Muscle layer of duodenum (tissue), 2 donors: Measurements from ENCODE around the gene IKZF4.

Source experiments
- H3K27ac ChIP-seq: one replicate; pipeline ENCODE4 v1.7.0; 2013; ENCODE audit warnings: mild to moderate bottlenecking, low read length
- H3K27me3 ChIP-seq: one replicate; pipeline ENCODE4 v1.7.0; 2013; ENCODE audit warnings: low read depth, mild to moderate bottlenecking, control low read depth, low read length
- H3K36me3 ChIP-seq, 2 donors: one replicate each; pipeline ENCODE4 v1.7.0; 2013; ENCODE audit warnings: low read length in 2 of 2, control low read depth in 1 of 2, mild to moderate bottlenecking in 1 of 2; ENCODE audit not compliant: insufficient read depth in 2 of 2, control insufficient read depth in 1 of 2
- H3K4me1 ChIP-seq, 2 donors: one replicate each; pipeline ENCODE4 v1.7.0; 2013; ENCODE audit warnings: low read length in 2 of 2, mild to moderate bottlenecking in 2 of 2, control low read depth in 1 of 2, moderate library complexity in 1 of 2; ENCODE audit not compliant: insufficient read depth in 2 of 2, control insufficient read depth in 1 of 2
- H3K4me3 ChIP-seq, 2 donors: one replicate each; pipeline ENCODE4 v1.7.0; 2013; ENCODE audit warnings: low read length in 2 of 2, low read depth in 1 of 2, mild to moderate bottlenecking in 1 of 2
- H3K9me3 ChIP-seq, 2 donors: one replicate each; pipeline ENCODE4 v1.7.0; 2013; ENCODE audit warnings: low read length in 2 of 2, control low read depth in 1 of 2, mild to moderate bottlenecking in 1 of 2; ENCODE audit not compliant: control insufficient read depth in 1 of 2
- donor health status: healthy.

Gene IKZF4

DNA sequence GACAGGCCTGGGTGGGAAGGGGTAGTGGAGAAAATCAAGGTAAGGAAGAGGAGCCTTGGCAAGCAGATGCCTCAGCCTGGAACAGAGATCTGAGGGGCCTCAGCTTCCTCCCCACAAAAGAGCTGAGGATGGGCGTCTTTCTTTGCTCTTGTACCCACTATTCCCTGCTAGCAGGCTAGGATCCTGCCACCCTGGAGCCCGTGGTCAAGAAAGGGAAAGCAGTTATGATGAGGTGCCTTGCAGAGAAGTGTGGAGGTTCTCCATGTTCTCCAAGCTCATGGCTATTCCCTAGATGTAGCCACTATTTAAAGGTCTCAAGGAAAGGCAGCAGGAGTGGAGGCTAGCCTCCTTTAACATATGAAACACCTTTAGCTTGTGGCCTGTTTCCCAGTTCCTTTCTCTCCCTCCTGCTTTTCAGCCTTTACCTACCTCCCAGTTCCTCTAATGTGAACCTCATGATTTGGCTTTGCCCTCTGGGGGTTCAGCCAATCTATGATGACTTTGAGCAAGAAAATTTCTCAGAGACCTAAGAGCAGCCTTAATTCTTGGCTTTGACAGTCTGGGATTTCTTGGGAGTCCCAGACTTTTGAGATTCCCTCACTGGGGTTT, 1.1 kb downstream of the IKZF4 start:
- Histone ChIP-seq H3K27ac (peak overlapping the region; percentile 47), H3K27me3 (no peaks in the 10 kb centered on the region), H3K36me3 (peaks cover 13 to 16% of the 10 kb centered on the region in 2 donors), H3K4me1 (peaks cover 4 to 23% of the 10 kb centered on the region in 2 donors), H3K9me3 (no peaks in the 10 kb centered on the region), H3K4me3 (peak overlapping the region; percentile 48 to 55)

DNA sequence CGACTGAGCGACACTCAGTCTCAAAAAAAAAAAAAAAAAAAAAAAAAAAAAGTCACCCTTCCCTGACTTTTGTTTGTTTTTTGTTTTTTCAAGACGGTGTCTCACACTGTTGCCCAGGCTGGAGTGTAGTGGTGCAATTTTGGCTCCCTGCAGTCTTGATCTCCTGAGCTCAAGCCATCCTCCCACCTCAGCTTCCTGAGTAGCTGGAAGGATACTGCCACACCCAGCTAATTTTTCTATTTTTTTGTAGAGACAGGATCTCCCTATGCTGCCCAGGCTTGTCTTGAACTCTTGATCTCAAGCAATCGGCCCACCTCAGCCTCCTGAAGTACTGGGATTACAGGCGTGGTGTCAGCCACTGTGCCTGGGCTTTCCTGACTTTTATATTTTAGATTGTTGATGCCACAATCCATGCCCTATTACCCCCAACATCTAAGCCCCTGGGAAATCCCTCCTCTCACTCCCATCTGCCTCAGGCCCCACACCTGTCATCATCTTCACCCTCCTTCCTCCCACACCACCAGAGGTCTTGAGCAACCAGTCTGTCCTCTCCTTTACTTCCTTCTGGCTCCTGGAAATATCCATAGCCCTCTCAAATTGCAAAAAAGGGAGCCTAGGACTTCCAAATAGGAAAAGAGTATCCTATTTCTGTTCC, 7.8 kb downstream of the IKZF4 start:
- no peaks in the 10 kb centered on the region for H3K27me3 ChIP-seq
- no peak overlapping the region for H3K27ac ChIP-seq
- H3K4me3 ChIP-seq = no peak overlapping the region
- peaks cover 21 to 56% of the 10 kb centered on the region in 2 donors for H3K36me3 ChIP-seq
- no peaks in the 10 kb centered on the region for H3K4me1 ChIP-seq
- no peaks in the 10 kb centered on the region for H3K9me3 ChIP-seq

DNA sequence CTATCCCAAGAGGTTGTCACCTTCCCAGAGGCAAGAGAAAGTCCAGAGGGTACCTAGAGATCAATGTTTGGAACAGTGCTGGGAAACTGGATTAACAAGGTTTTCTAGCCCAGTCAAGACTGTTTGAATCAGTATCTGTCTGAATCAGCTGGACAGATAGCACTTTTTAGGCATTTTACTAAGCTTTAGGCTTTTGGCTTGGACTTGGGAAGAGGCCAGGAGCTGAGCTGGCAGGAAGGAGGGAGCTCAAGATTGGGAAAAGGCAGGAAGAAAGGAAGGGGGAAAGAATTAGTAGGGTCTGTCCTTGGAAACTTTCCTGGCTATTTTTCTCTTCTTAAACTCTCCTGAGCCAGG, 8.3 kb downstream of the IKZF4 start:
- peaks cover 21 to 58% of the 10 kb centered on the region in 2 donors for H3K36me3 ChIP-seq
- no peaks in the 10 kb centered on the region for H3K9me3 ChIP-seq
- no peak overlapping the region for H3K27ac ChIP-seq
- no peak overlapping the region for H3K4me3 ChIP-seq
- no peaks in the 10 kb centered on the region for H3K4me1 ChIP-seq
- no peaks in the 10 kb centered on the region for H3K27me3 ChIP-seq

DNA sequence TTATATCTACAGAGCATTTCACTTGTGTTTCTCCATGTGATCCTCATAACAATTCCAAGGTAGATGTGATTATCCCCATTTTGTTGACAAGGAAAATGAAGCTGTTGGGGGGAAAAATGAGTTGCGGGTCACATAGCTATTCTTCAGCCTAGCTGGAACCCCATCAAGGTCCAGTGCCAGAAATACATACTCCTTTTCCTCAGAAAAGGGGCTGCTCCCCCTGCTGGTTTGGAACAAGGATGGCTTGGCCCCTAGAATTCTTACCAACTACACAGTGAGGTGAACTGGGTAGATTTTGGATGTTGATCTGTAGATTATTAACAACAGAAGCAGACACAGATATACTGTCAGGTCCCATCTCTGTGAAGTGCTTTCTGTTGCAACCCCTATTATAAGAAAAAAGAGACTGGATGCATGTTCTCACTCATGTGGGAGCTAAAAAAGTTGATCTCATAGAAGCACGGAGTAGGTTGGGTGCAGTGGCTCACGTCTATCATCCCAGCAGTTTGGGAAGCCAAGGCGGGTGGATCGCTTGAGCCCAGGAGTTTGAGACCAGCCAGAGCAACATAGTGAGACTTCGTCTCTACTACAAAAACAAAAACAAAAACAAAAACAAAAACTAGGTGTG, 8.9 kb downstream of the IKZF4 start:
- Histone ChIP-seq H3K4me3 (no peak overlapping the region), H3K27ac (no peak overlapping the region), H3K36me3 (peaks cover 26 to 65% of the 10 kb centered on the region in 2 donors)

GRCh38 chr12:56031987-56032386, 11.1 kb downstream of the IKZF4 start:
- Histone ChIP-seq H3K27me3 (no peaks in the 10 kb centered on the region), H3K9me3 (no peaks in the 10 kb centered on the region), H3K4me1 (no peaks in the 10 kb centered on the region), H3K36me3 (peaks cover 34 to 67% of the 10 kb centered on the region in 2 donors), H3K27ac (no peak overlapping the region), H3K4me3 (no peak overlapping the region)

More for the DNA sequence above, 8.9 kb downstream of the IKZF4 start:
- Histone ChIP-seq H3K27me3 (no peaks in the 10 kb centered on the region), H3K4me1 (no peaks in the 10 kb centered on the region), H3K9me3 (no peaks in the 10 kb centered on the region)

- Histone ChIP-seq H3K4me1 (no peaks in the 10 kb centered on the region), H3K4me3 (no peak overlapping the region), H3K9me3 (no peaks in the 10 kb centered on the region), H3K27me3 (no peaks in the 10 kb centered on the region), H3K36me3 (peaks cover 39 to 51% of the 10 kb centered on the region in 2 donors), H3K27ac (no peak overlapping the region)
These were observed 13.9 kb downstream of the IKZF4 start for GRCh38 chr12:56034586-56035332.

DNA sequence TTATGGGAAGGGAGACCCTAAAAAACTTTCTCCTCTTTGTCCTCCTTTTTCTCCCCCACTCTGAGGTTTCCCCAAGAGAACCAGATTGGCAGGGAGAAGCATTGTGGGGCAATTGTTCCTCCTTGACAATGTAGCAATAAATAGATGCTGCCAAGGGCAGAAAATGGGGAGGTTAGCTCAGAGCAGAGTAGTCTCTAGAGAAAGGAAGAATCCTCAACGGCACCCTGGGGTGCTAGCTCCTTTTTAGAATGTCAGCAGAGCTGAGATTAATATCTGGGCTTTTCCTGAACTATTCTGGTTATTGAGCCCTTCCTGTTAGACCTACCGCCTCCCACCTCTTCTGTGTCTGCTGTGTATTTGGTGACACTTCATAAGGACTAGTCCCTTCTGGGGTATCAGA, 16.3 kb downstream of the IKZF4 start:
- Histone ChIP-seq H3K4me1 (peaks cover 0 to 4% of the 10 kb centered on the region in 2 donors), H3K9me3 (no peaks in the 10 kb centered on the region), H3K4me3 (no peak overlapping the region), H3K27me3 (no peaks in the 10 kb centered on the region), H3K27ac (no peak overlapping the region), H3K36me3 (peaks cover 39 to 46% of the 10 kb centered on the region in 2 donors)

GRCh38 chr12:56038022-56038655, 17.3 kb downstream of the IKZF4 start:
- Histone ChIP-seq H3K27me3 (no peaks in the 10 kb centered on the region), H3K4me3 (no peak overlapping the region), H3K4me1 (peaks cover 6 to 11% of the 10 kb centered on the region in 2 donors), H3K27ac (no peak overlapping the region), H3K36me3 (peaks cover 36 to 37% of the 10 kb centered on the region in 2 donors), H3K9me3 (no peaks in the 10 kb centered on the region)

DNA sequence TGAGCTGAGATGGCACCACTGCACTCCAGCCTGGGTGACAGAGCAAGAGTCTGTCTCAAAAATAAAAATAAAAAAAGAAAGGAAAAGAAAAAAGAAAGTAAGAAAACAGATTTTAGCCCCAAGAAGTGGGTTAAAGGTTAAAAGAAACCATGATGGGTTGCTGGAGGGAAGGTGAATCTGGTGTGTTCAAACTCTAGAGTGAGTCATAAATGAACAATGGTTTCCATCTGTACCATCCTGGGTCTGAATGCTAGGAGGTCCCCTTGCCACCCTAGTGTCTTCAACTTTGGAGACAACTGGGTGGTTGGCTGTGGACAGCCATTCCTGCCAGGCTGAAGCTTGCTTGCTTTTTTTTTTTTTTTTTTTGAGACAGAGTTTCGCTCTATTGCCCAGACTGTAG, 19.3 kb downstream of the IKZF4 start:
- Histone ChIP-seq H3K4me3 (no peak overlapping the region), H3K27me3 (no peaks in the 10 kb centered on the region), H3K9me3 (no peaks in the 10 kb centered on the region), H3K36me3 (peaks cover 36 to 42% of the 10 kb centered on the region in 2 donors), H3K27ac (no peak overlapping the region), H3K4me1 (peaks cover 9 to 17% of the 10 kb centered on the region in 2 donors)

DNA sequence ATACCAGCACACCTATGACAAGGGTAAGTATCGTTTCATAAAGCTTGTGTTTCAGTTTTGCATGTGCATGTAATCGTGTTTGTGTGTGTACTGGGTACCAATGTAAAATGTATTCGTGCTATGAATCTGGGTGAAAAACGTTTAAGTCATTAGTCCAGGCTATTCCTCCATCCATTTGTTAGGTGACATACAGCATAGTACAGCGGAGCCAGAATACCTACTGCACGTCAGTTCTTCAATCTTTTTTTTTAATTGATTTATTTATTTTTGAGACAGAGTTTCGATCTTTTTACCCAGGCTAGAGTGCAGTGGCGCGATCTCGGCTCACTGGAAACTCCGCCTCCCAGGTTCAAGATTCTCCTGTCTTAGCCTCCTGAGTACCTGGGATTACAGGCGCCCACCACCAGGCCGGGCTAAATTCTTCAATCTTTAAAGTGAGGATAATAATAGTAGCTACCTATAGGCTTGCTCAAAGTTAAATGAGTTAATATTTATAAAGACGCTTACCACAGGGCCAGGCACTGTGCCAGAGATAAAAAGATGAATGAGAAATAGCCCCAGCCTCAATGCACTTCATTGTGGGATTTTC, 20.2 kb downstream of the IKZF4 start:
- Histone ChIP-seq H3K4me3 (peak overlapping the region; percentile 2 to 89), H3K9me3 (no peaks in the 10 kb centered on the region), H3K4me1 (peaks cover 9 to 17% of the 10 kb centered on the region in 2 donors), H3K36me3 (peaks cover 32 to 35% of the 10 kb centered on the region in 2 donors), H3K27ac (peak overlapping the region; percentile 47), H3K27me3 (no peaks in the 10 kb centered on the region)
